ENCODE measurements around the gene SLC17A9. TPM values are rescaled to one million over a fixed set of nuclear protein-coding genes. Genes with fewer than 3 reads are reported as not detected.

Gene SLC17A9
- total and polyA plus RNA-seq, 2 of the 8 experiments (the other 6 are each of a cell fraction or from before 2014, with no cell fraction given) = 23.5 to 35.2 TPM

- TF ChIP-seq SRF (IDR thresholded peaks at IDR 0.05; ENCODE audit: low read depth, low read length) = no peak
- TF ChIP-seq E2F6 (IDR thresholded peaks at IDR 0.05) = no peak
- TF ChIP-seq EP300 (IDR thresholded peaks at IDR 0.05; ENCODE audit: borderline replicate concordance in 1 of 2, low read depth in 2 of 2, low read length in 2 of 2) = no peak
- no peak for TF ChIP-seq CREB1 (IDR thresholded peaks at IDR 0.05)
Observed at GRCh38 chr20:62958388-62959100, 6.0 kb downstream of the SLC17A9 start (continued).

All from H1 (cell line).